Measurements from ENCODE around the gene IFI16. TPM values are rescaled to one million over a fixed set of nuclear protein-coding genes. Genes with fewer than 3 reads are reported as not detected.

The IFI16 gene
- polyA plus RNA-seq, 2 of the 4 experiments (the other 2 are of a cell fraction) = 1.5 to 3.3 TPM

DNA sequence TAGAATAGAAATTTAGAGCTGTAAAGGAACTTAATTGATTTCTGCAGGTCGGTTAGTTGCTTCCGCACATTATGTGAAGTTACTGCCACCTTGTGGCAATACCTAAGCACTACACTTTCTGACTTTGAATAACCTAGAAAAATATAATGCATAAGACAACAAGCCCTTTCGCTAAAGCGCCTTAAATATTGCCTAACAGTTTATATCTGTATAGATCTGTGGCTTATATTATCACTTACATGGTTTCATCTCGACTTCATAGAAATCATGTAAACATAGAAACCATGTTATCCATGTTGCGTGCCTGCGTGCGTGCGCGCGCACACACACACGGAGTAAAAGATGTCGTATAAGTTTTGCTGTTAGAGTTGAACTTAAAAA, 10.9 kb upstream of the IFI16 start:
- FAIRE-seq = peak; percentile 78
- Histone ChIP-seq H3K4me2 (no peak overlapping the region), H3K27ac (no peak overlapping the region), H3K4me1 (no peaks in the 10 kb centered on the region), H3K9me3 (no peaks in the 10 kb centered on the region), H3K4me3 (no peak overlapping the region)
- TF ChIP-seq, protein P1, sequence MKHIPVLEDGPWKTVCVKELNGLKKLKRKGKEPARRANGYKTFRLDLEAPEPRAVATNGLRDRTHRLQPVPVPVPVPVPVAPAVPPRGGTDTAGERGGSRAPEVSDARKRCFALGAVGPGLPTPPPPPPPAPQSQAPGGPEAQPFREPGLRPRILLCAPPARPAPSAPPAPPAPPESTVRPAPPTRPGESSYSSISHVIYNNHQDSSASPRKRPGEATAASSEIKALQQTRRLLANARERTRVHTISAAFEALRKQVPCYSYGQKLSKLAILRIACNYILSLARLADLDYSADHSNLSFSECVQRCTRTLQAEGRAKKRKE (CRISPR knock-in tag; IDR thresholded peaks at IDR 0.05; ENCODE audit: low read depth) = no peak
- TF ChIP-seq RARB (CRISPR knock-in tag; IDR thresholded peaks at IDR 0.05) = no peak
- TF ChIP-seq RAD21 (conservative IDR thresholded peaks at IDR 0.05 in 1 of 2, IDR thresholded peaks at IDR 0.05 in 1 of 2) = peak; percentile 80
- no peak for TF ChIP-seq SREBF2 (IDR thresholded peaks at IDR 0.05)
- TF ChIP-seq PHF8 (IDR thresholded peaks at IDR 0.05; ENCODE audit: borderline replicate concordance, low read depth) = no peak
- no peak for TF ChIP-seq EP300 (IDR thresholded peaks at IDR 0.05)
- TF ChIP-seq NR3C1 (IDR thresholded peaks at IDR 0.05) = no peak
- TF ChIP-seq HEYL (CRISPR knock-in tag; IDR thresholded peaks at IDR 0.05) = no peak
- TF ChIP-seq BCL3 (IDR thresholded peaks at IDR 0.05) = no peak
- TF ChIP-seq ESRRA (IDR thresholded peaks at IDR 0.05; ENCODE audit: borderline replicate concordance, low read length) = no peak
- TF ChIP-seq FOXS1 (CRISPR knock-in tag; IDR thresholded peaks at IDR 0.05) = no peak
- TF ChIP-seq, protein P2, sequence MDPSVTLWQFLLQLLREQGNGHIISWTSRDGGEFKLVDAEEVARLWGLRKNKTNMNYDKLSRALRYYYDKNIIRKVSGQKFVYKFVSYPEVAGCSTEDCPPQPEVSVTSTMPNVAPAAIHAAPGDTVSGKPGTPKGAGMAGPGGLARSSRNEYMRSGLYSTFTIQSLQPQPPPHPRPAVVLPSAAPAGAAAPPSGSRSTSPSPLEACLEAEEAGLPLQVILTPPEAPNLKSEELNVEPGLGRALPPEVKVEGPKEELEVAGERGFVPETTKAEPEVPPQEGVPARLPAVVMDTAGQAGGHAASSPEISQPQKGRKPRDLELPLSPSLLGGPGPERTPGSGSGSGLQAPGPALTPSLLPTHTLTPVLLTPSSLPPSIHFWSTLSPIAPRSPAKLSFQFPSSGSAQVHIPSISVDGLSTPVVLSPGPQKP (IDR thresholded peaks at IDR 0.05; ENCODE audit: low read depth, low read length) = no peak
- TF ChIP-seq SMC3 (IDR thresholded peaks at IDR 0.05) = peak; percentile 69
- TF ChIP-seq, protein P3, sequence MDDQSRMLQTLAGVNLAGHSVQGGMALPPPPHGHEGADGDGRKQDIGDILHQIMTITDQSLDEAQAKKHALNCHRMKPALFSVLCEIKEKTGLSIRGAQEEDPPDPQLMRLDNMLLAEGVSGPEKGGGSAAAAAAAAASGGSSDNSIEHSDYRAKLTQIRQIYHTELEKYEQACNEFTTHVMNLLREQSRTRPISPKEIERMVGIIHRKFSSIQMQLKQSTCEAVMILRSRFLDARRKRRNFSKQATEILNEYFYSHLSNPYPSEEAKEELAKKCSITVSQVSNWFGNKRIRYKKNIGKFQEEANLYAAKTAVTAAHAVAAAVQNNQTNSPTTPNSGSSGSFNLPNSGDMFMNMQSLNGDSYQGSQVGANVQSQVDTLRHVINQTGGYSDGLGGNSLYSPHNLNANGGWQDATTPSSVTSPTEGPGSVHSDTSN (IDR thresholded peaks at IDR 0.05) = no peak
- TF ChIP-seq, protein P4, sequence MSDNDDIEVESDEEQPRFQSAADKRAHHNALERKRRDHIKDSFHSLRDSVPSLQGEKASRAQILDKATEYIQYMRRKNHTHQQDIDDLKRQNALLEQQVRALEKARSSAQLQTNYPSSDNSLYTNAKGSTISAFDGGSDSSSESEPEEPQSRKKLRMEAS (IDR thresholded peaks at IDR 0.05) = no peak
- no peak for TF ChIP-seq FOSL2 (IDR thresholded peaks at IDR 0.05)
- TF ChIP-seq FOSL2 (CRISPR knock-in tag; IDR thresholded peaks at IDR 0.05) = no peak
- TF ChIP-seq, protein P5, sequence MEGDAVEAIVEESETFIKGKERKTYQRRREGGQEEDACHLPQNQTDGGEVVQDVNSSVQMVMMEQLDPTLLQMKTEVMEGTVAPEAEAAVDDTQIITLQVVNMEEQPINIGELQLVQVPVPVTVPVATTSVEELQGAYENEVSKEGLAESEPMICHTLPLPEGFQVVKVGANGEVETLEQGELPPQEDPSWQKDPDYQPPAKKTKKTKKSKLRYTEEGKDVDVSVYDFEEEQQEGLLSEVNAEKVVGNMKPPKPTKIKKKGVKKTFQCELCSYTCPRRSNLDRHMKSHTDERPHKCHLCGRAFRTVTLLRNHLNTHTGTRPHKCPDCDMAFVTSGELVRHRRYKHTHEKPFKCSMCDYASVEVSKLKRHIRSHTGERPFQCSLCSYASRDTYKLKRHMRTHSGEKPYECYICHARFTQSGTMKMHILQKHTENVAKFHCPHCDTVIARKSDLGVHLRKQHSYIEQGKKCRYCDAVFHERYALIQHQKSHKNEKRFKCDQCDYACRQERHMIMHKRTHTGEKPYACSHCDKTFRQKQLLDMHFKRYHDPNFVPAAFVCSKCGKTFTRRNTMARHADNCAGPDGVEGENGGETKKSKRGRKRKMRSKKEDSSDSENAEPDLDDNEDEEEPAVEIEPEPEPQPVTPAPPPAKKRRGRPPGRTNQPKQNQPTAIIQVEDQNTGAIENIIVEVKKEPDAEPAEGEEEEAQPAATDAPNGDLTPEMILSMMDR (IDR thresholded peaks at IDR 0.05) = peak; percentile 82
- TF ChIP-seq CBX8 (IDR thresholded peaks at IDR 0.05) = no peak
- TF ChIP-seq JUN (IDR thresholded peaks at IDR 0.05) = no peak
- no peak for TF ChIP-seq HOXB5 (CRISPR knock-in tag; IDR thresholded peaks at IDR 0.05)
- no peak for TF ChIP-seq EHMT2 (IDR thresholded peaks at IDR 0.05; ENCODE audit: low read depth)
- no peak for TF ChIP-seq KDM1A (IDR thresholded peaks at IDR 0.05; ENCODE audit: low read depth)
- TF ChIP-seq ZC3H11A (IDR thresholded peaks at IDR 0.05) = no peak
- WGBS (ENCODE audit: missing lambda C conversion rate) = 63% methylated on average over 13 of the region's 13 CpGs
- peak; percentile 31 to 58 for DNase-seq (ENCODE audit: low read depth in 1 of 2, low spot score in 1 of 2)
- ChIA-PET CTCF (interaction anchor here (1.1 to 2.4 kb wide), 6 partner anchors 9 to 796 kb away, joined by 3 to 15 read pairs (median 4); no protein-coding TSS in a partner anchor), POLR2A (no interaction called here)
- peak; percentile 43 to 73; a peak in 4 of 6 replicates for ATAC-seq
